ENCODE data around the gene SNAP29.
"Not testable (repeated sequence)": the region's sequence is repeated elsewhere in the genome, so short reads cannot be mapped to it uniquely, and the experiment has no call there.

The SNAP29 gene

DNA sequence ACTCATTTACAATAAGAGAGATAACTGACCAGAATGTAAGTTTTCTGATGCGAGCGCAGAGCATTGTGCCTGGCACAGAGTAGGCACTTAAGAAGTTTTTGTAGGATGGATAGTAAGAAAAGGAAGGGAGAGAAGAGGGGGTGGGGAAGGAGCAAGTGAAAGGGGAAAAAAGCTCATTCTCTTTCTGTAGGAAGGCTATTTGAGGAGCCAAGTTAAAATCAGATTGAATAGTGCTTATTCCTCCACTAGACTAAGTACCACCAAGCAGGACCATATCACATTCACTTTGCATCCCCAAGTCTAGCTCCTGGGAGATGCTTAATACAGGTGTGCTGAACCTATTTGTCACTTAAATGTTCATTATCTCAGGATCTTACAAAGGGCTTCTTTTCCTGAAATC is 44.3 kb downstream of the SNAP29 start:
- no peak overlapping the region for H3K27ac ChIP-seq
- DNase-seq (ENCODE audit: low spot score), result no peak
- TF ChIP-seq, protein P1, sequence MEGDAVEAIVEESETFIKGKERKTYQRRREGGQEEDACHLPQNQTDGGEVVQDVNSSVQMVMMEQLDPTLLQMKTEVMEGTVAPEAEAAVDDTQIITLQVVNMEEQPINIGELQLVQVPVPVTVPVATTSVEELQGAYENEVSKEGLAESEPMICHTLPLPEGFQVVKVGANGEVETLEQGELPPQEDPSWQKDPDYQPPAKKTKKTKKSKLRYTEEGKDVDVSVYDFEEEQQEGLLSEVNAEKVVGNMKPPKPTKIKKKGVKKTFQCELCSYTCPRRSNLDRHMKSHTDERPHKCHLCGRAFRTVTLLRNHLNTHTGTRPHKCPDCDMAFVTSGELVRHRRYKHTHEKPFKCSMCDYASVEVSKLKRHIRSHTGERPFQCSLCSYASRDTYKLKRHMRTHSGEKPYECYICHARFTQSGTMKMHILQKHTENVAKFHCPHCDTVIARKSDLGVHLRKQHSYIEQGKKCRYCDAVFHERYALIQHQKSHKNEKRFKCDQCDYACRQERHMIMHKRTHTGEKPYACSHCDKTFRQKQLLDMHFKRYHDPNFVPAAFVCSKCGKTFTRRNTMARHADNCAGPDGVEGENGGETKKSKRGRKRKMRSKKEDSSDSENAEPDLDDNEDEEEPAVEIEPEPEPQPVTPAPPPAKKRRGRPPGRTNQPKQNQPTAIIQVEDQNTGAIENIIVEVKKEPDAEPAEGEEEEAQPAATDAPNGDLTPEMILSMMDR (IDR thresholded peaks at IDR 0.05), result no peak
- H3K4me3 ChIP-seq, result no peak overlapping the region

DNA sequence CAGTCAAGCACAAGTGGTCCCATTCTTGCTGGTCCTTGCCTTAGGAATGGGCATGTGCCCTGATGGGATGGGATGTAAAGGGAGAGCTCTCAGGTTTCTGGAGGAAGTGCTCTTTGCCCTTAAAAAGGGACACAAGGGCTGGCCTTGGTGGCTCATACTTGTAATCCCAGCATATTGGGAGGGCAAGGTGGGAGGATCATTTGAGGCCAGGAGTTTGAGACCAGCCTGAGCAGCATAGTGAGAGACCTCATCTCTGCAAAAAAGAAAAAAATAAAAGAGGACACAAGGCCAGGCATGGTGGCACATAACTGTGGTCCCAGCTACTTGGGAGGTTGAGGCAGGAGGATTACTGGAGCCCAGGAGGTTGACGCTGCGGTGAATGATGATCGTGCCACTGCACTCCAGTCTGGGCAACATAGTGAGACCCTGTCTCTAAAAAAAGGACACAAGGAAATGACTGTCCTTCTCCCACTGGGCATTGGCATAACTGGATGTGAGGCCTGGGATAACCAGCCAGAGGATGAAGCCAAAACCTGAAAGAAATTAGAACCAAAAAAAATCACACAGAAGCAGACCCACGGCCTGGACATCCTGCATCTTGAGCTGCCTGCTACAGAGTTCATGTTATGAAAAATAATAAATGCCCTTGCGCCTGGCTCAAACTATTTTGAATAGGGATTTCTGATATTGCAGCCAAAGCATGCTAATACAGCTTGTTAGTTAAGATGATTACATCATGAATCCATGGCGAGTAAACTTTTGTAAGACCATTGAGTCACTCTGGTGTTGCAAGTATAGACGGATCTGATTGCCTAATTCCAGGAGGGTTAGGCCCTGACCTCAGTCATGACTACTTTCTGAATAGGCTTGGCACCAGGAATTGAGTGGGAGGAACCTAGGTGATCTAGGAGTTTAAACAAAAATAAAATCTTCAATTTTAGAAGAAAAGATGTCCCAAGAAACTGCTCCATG is 45.5 kb downstream of the SNAP29 start:
- Histone ChIP-seq H3K4me3 (no peak overlapping the region), H3K27ac (no peak overlapping the region)
- TF ChIP-seq, protein P1 (IDR thresholded peaks at IDR 0.05), result no peak
- DNase-seq (ENCODE audit: low spot score), result no peak

DNA sequence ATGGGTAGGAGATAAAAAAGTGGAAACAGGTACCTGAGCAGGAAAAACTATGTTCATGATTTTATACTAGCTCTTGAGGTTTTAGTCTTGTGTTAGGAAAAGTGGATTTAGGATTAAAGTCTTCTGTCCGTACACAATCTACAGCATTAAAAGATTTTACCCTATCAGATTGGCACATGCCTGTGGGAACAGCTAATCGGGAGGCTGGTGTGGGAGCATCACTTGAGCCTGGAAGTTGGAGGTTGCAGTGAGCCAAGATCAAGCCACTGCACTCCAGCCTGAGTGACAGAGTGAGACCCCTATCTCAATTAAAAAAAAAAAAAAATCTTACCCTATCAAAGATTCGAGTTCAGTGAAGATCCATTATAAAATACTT is 46.2 kb downstream of the SNAP29 start:
- TF ChIP-seq, protein P1 (IDR thresholded peaks at IDR 0.05), result no peak
- H3K4me3 ChIP-seq, result no peak overlapping the region
- H3K27ac ChIP-seq, result no peak overlapping the region
- DNase-seq (ENCODE audit: low spot score), result no peak

DNA sequence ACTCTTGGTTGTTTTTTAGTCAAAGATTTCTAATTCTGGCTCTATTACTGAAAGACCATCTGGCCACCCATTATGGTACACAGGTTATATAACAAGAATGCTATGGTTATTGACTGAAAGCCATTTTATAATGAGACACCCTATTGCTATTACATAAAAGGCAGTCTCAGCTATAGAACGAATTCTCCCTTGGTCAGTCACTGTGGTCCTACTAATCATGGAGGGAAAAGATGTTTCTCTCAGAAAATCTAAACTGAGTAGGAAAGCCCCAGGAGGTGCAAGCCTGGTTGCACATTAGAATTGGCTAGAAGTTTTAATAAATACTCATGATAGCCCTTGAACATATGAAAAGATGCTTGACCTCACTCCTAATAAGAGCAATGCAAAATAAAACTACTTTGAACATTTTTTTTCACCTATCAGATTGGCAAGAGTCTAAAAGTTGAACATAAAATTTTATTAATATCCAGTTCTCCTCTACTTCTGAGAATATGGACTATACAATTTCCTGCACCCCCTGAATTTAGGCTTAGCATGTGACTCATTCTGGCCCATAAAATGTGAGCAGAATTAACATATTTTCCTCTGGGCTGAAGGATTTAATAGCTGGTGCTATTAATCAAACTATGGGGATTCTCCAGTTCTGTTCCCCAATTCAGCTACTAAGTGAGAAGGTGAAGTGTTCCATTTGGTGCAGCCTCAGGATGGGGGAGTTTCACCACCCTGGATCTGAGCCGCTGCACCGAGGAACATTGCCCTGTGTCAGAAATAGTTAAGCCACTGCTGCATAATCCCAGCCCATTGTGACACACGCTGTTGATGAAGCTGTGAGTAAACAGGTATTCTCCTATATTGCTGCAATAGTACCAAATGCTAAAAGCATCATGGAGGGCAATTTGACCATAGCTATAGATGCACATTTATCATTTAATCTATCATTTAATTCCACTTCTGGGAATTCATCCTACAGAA is 46.9 kb downstream of the SNAP29 start:
- Histone ChIP-seq H3K4me3 (no peak overlapping the region), H3K27ac (no peak overlapping the region)
- TF ChIP-seq, protein P1 (IDR thresholded peaks at IDR 0.05), result no peak
- no peak for DNase-seq (ENCODE audit: low spot score)

DNA sequence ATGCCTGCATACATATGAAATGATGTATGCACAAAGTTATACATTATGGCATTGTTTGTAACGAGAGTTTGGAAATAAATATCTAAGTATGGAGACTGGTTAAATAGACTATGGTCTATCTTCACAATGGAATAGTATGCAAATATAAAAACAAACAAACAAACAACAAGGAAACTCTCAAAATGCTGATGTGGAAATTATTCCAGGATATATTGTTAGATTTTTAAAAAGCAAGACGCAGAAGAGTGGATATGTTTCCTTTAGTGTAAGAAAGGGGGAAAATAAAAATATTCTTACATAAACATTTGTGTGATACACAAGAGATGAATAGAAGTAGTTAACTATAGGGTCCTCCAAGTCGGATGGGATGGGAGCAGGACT is 47.6 kb downstream of the SNAP29 start:
- no peak for DNase-seq (ENCODE audit: low spot score)
- no peak overlapping the region for H3K27ac ChIP-seq
- TF ChIP-seq, protein P1 (IDR thresholded peaks at IDR 0.05), result no peak

DNA sequence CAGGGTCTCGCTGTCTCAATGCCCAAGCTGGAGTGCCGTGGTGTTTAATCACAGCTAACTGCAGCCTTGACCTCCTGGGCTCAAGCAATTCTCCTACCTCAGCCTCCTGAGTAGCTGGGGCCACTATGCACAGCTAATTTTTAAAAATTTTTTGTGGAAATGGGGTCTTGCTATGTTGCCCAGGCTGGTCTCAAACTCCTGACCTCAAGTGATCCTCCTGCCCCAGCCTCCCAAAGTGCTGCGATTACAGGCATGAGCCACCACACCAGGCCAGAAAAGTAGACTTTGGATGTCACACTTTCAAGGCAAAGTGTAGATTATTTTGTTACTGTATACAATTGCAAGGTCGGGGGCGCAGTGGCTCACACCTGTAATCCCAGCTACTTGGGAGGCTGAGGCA is 49.9 kb downstream of the SNAP29 start:
- not testable (repeated sequence) for DNase-seq (ENCODE audit: low spot score); H3K4me3 ChIP-seq; H3K27ac ChIP-seq

More for the DNA sequence above, 47.6 kb downstream of the SNAP29 start:
- no peak overlapping the region for H3K4me3 ChIP-seq
